ENCODE data around the gene OSCP1.

Gene OSCP1

GRCh38 chr1:36443297-36443696 lies 7.0 kb downstream of the OSCP1 start:
- no peak for DNase-seq

- DNase-seq: no peak
These were observed 7.9 kb downstream of the OSCP1 start for GRCh38 chr1:36442337-36442736.

GRCh38 chr1:36440646-36441045 lies 9.6 kb downstream of the OSCP1 start:
- no peak for DNase-seq

- DNase-seq: no peak
These were observed 10.2 kb downstream of the OSCP1 start for GRCh38 chr1:36440044-36440443.

- no peak for DNase-seq
These were observed 11.5 kb downstream of the OSCP1 start for GRCh38 chr1:36438715-36439114.

- no peak for DNase-seq
These were observed 13.4 kb downstream of the OSCP1 start for GRCh38 chr1:36436821-36437220.

- DNase-seq: no peak
These were observed 17.1 kb downstream of the OSCP1 start for GRCh38 chr1:36433102-36433501.

- DNase-seq: no peak
These were observed 17.6 kb downstream of the OSCP1 start for GRCh38 chr1:36432616-36433015.

- no peak for DNase-seq
These were observed 24.5 kb downstream of the OSCP1 start for GRCh38 chr1:36425791-36426190.

- DNase-seq: no peak
These were observed 28.6 kb downstream of the OSCP1 start for GRCh38 chr1:36421649-36422048.

- DNase-seq: peak; percentile 39
These were observed 29.4 kb downstream of the OSCP1 start for GRCh38 chr1:36420836-36421317.

GRCh38 chr1:36420409-36420808 lies 29.8 kb downstream of the OSCP1 start:
- DNase-seq: no peak

GRCh38 chr1:36419569-36419968 lies 30.7 kb downstream of the OSCP1 start:
- no peak for DNase-seq

- no peak for DNase-seq
These were observed 31.1 kb downstream of the OSCP1 start for GRCh38 chr1:36419140-36419539.

GRCh38 chr1:36417931-36418330 lies 32.3 kb downstream of the OSCP1 start:
- no peak for DNase-seq

GRCh38 chr1:36415661-36416326 lies 34.5 kb downstream of the OSCP1 start:
- no peak for DNase-seq

GRCh38 chr1:36414384-36414783 lies 35.9 kb downstream of the OSCP1 start:
- no peak for DNase-seq

GRCh38 chr1:36411674-36412648 lies 38.3 kb downstream of the OSCP1 start:
- peak; percentile 53 for DNase-seq

GRCh38 chr1:36408479-36408878 lies 41.8 kb downstream of the OSCP1 start:
- no peak for DNase-seq

GRCh38 chr1:36406440-36406839 lies 43.8 kb downstream of the OSCP1 start:
- no peak for DNase-seq

- no peak for DNase-seq
These were observed 47.8 kb downstream of the OSCP1 start for GRCh38 chr1:36402504-36402890.

- DNase-seq: no peak
These were observed 48.4 kb downstream of the OSCP1 start for GRCh38 chr1:36401602-36402503.

Measured in COR-L47 (cell line).